Kasumi-1 (cell line): Measurements from ENCODE around the gene DENND10.
"Not testable (repeated sequence)": the region's sequence is repeated elsewhere in the genome, so short reads cannot be mapped to it uniquely, and the experiment has no call there.

Source experiments
- DNase-seq, 2 experiments: peaks; one replicate each; lab custom pipeline; 2025; lab: John Stamatoyannopoulos, UW

The DENND10 gene

DNA sequence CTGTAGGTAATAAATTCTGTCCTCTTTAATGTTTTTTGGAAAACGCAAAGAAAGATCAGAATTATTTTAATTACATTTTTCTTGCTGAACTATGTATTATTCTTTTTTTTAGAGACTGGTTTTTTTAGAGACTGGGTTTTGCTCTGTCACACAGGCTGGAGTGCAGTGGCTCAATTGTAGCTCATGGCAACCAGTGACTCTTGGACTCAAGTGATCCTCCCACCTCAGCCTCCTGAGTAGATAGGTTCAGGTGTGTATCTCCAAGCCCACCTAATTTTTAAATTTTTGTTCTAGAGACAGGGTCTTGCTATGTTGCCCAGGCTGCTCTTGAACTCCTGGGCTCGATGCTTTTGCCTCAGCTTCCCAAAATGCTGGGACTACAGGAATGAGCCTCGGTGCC lies 5.3 kb upstream of the DENND10 start:
- no peak for DNase-seq

DNA sequence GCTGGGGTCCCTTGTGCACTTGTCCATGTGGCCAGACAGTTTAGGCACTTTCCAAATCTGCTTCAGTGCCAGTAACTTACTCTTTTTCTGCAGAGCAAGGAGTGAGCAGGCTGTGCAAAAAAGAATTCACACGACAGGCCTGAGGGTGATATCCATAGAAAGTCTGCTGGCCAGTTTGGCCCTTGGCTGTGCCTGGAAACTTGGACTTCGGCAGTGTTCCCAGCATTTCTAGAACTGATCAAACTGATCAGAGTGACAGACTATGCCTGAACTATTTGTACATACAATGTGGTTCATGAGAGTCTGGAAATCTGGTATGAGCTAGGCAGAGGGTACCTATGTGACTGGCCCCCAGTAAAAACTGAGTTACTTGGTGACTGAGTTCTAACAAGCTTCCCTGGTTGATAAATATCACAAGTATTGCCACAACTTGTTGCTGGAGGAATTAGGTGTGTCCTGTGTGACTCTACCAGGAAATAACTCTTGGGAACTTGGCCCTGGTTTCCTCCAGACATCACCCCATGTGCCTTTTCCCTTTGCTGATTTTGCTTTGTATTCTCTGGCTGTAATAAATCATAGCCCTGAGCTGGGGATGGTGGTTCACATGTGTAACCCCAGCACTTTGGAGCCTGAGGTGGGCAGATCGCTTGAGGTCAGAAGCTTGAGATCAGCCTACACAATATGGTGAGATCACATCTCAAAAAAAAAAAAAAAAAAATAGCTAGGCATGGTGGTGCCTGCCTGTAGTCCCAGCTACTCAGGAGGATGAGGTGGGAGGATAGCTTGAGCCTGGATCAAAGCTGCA lies 3.3 kb upstream of the DENND10 start:
- DNase-seq, result no peak

DNA sequence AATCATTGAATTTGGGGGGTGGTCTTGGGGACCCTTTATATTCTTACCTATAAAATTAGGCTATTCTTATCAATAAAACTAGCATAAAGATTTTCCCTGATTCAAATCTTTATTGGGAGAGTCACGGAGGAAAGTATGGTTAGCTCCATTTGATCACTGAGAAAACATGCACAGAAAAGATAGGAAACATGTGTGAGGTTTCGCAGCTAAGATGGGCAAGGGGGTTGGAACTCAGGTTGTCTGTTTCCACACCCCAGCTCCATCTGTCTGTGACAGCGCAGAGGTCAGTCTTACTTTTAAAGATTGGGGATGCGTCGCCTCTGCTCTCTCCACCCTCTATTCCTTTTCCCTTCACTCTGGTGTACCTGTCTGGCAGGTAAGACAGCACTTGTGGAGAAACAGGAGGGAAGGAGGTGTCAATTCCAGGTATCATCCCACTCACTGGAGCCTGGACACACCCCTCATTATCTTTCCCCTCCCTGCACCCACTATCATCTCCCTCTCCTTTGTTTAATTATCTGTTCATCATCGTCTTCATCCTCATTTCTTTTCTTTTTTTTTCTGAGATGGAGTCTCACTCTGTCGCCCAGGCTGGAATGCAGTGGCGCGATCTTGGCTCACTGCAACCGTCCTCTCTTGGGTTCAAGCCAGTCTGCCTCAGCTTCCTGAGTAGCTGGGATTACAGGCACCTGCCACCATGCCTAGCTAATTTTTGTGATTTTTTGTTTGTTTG lies 2.4 kb upstream of the DENND10 start:
- no peak for DNase-seq

GRCh38 chr10:119103241-119103902 lies 541 bp upstream of the DENND10 start:
- DNase-seq, result no peak

- DNase-seq, result no peak
Observed at GRCh38 chr10:119104654-119105015, 722 bp downstream of the DENND10 start.

GRCh38 chr10:119105155-119105554 lies 1.2 kb downstream of the DENND10 start:
- no peak for DNase-seq

DNA sequence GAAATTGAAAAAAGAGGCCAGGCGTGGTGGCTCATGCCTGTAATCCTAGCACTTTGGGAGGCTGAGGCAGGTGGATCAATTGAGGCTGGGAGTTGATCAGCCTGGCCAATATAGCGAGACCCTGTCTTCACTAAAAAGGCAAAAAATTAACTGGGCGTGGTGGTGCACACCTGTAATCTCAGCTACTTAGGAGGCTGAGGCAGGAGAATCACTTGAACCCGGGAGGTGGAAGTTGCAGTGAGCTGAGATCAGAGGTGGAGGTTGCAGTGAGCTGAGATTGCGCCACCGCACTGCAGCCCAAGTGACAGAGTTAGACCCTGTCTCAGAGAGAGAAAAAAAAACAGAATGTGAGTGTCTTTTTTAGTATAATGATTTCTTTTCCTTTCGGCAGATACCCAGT lies 2.0 kb downstream of the DENND10 start:
- DNase-seq, result not testable (repeated sequence)

DNA sequence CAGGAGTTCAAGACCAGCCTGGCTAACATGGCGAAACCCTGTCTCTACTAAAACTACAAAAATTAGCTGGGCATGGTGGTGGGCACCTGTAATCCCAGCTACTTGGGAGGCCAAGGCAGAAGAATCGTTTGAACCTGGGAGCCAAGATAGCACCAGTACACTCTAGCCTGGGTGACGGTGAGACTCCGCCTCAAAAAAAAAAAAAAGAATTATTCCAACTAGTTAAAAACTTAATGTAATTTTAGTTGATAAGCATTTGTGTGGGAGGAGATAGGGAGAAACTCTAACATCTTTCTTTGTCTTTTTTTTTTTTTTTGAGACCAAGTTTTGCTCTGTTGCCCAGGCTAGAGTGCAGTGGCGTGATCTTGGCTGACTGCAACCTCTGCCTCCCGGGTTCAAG lies 3.2 kb downstream of the DENND10 start:
- DNase-seq, result not testable (repeated sequence)

DNA sequence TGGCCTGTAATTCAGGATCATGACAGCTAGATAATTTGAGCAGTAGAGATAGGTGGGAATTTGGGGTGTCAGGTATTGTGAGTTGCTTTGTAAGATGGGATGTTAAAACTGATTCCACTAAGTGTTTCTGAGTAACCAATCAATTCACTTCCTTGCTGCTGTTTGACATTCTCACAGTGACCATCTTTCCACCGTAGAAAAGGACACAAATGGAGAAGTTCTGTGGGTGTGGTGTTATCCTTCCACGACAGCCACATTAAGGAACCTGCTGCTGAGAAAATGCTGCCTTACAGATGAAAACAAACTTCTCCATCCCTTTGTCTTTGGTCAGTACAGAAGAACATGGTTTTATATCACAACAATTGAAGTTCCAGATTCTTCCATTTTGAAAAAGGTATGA lies 3.9 kb downstream of the DENND10 start:
- not testable (repeated sequence) for DNase-seq

DNA sequence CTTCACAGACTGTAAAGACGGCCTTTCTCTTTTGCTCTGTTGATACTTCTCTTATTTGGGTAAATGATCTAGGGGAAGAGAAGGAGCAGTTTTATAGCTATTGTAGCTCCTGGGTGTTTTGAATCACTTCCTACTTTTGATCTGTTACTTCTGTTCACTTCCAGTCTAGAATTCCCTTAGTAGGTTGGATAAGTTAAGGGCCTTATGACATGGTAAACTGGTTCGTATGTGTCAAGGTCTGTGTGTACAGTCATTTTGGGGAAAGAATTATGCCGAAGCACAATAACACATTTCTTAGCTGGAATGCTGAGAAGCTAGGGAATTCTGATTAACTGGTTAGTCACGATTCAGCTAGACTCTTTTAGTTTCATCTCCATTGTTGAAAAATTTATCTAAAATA lies 8.1 kb downstream of the DENND10 start:
- DNase-seq, result peak; percentile 65 to 88

DNA sequence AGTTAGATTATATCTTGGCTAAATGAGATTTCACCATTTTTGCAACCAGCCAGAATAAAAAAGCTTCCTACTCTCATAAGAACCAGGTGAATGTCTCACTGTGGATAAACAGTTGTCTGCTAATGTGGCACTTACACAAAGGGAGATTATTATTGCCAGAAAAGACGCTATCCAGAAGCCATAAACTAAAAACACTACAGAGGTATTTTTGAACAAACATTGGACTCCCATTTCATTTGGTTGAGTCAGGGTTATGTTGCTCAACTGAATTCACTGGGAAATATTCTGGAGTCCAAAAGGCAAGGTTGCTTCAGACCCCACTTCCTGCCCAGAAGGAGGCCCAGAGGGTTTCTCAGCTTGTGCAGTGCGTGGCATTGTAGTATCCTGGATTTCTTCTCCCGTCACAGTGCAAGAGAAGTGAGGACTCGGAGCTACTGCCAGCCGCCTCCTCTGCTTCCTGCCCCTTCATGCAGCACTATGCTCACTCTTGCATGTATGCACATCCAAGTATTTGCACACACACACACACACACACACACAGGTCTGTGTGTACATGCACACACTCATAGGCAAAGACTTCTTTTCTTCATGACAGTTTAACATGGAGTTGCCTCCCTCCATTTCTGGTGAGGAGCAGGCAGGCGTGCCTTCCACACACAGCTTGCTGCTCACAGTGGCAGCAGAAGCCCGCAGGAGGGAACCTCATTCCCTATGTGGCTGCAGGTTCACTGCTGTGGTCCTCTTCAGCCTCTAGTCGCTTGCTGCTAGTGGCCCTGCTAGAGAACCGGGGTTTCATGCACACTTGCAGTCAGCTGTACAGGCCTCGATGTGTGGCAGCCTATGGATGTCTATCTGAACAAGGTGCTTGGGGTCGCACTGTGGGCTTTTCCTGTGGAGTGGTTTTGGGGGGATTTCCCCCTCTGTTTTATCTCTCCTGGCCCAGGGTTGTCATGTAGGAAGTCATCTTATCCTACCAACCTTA lies 10.1 kb downstream of the DENND10 start:
- DNase-seq, result peak; percentile 96 to 97

- no peak for DNase-seq
Observed at GRCh38 chr10:119115926-119116325, 12.0 kb downstream of the DENND10 start.

- no peak for DNase-seq
Observed at GRCh38 chr10:119116326-119116951, 12.5 kb downstream of the DENND10 start.

DNA sequence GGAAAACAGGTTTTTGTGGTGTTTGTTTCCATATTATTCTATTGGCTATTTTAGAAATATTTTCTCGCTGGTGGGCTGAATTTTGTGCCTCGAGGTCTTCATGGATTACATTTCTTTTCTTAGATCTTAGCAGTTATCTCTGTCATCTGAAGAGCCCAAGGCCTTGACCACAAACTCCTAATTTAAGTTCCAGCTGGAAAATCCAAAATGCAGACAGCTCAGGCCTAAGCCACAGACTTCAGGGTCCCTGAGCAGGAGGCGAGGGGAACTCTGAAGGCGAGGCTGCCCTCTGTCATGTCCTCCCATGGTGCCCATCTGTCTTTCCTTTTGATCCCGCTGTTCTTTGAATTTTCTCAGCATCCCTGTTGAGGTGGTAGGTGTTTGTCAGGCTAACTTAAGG lies 14.3 kb downstream of the DENND10 start:
- no peak for DNase-seq

DNA sequence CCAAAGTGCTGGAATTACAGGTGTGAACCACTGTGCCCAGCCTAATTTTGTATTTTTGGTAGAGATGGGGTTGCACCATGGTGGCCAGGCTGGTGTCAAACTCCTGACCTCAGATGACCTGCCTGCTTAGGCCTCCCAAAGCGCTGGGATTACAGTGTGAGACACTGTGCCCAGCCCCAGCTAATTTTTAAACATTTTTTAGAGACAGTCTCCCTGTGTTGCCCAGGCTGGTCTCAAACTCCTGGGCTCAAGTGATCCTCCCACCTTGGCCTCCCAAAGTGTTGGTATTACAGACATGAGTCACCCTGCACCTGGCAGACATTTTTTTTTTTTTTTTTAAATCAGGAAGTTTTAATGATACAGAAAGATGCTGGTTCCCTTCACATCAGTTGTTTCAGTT lies 15.5 kb downstream of the DENND10 start:
- no peak for DNase-seq

- no peak for DNase-seq
Observed at GRCh38 chr10:119120413-119120867, 16.5 kb downstream of the DENND10 start.

GRCh38 chr10:119120875-119121274 lies 17.0 kb downstream of the DENND10 start:
- DNase-seq, result no peak

DNA sequence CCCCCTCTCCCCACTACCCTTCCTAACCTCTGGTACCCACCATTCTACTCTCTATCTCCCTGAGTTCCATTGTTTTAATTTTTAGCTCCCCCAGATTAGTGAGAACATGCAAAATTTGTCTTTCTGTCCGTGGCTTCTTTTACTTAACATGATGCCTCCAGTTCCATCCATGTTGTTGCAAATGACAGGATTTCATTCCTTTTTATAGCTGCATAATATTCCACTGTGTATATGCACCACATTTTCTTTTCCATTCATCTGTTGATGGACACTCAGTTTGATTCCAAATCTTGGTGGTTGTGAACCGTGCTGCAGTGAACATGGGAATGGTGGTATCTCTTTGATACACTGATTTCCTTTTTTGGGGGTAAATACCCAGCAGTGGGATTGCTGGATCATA lies 22.0 kb downstream of the DENND10 start:
- no peak for DNase-seq

DNA sequence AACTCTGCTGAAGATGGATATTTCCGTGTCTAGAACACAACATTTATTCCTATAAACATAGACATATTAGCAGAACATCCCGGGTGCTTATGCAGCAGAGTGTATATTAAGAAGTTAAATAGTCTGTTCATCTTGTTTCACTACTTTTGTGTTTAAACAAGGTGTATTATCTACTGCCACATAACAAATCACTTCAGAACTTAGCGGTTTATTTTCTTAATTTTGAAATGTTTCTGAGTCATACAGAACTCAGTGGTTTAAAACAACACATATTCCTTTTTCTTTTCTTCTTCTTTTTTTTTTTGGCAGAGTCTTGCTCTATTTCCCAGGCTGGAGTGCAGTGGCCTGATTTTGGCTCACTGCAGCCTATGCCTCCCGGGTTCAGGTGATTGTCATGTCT lies 25.8 kb downstream of the DENND10 start:
- DNase-seq, result no peak

DNA sequence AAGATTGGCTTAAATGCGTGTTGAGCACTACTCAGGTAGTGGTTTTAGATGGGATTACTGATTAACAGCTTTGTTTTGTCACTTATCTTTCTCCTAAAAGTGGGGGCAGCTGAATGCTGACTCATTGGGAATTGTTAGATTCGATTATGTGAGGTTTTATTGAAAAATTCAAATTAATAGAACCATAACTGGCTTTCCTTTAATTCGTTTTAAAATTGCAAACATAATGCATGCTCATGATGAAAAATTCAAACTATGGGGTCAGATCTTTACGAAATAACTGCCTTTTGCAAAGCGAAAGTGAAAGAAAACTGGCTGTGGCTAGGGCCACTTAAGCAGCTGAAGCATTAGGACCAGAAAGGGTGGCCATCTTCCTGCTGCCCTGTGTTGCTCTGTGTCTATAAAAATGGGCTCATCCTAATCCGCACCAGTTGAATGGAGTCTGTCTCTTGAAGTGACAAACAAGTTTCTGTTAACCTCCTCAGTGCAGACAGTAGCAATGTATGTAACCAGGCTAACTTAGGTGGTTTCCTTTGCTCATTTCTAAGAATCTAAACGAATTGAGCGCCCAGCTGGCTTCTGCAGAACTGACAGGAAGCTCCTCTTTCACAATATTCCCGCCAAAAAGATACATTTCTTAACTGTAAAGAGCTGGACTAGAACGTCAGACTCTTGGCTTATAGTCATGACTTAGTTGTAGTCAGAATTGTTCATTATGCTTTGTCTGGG lies 27.8 kb downstream of the DENND10 start:
- DNase-seq, result peak; percentile 98 to 99
